ENCODE data around the gene TBC1D16. TPM values are rescaled to one million over a fixed set of nuclear protein-coding genes. Genes with fewer than 3 reads are reported as not detected.

The TBC1D16 gene
- total RNA-seq, 1 donor from 2014 or later, result 16.3 TPM

- FAIRE-seq, result no peak
- no peak for DNase-seq (ENCODE audit: low spot score in 2 of 2)
These were observed 79.8 kb downstream of the TBC1D16 start for GRCh38 chr17:79955691-79956440.

- DNase-seq (ENCODE audit: low spot score in 2 of 2) (no peak), FAIRE-seq (no peak)
These were observed 80.5 kb downstream of the TBC1D16 start for GRCh38 chr17:79955167-79955549.

DNA sequence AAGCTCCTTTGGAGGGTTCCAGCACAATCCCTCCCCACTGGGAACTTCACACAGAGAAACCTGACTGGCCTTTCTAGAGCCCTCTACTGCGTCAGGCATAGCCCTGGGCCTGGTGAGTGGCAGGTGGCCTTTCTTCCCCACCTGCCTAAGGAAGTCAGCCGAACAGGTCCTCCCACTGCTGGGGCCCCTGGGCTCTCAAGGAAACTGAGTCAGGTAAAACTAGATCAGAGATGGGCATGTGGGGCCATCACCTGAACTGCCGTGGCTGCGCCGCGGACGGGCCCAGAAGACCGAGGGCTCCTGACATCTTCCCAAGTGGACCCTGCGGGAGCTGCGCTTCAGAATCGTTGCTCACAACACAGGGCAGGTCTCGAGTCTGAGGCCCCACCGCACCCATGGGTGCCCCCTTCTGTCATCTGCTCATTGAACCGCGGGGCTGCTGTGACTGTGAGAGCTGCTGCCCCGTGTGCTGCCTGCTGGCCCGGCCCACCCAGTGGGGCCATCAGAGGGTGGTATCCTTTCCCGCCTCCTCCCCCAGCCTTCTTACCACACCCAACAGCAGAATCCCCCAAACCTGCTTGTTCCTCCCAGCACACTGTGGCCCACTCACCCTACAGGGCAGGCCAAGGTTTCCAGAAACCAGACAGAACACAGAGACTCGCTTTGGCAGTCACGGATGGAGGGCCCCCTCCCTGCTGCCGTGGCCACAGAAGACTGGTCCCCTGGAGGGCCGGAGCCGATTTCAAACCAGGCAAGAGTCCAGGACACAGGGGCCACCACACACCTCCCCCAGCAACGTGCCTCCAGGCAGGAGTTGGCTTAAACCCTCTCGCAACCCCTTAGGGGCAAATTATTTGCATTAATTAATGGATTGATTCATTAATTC is 81.1 kb downstream of the TBC1D16 start:
- no peak for FAIRE-seq
- no peak for DNase-seq (ENCODE audit: low spot score in 2 of 2)

DNA sequence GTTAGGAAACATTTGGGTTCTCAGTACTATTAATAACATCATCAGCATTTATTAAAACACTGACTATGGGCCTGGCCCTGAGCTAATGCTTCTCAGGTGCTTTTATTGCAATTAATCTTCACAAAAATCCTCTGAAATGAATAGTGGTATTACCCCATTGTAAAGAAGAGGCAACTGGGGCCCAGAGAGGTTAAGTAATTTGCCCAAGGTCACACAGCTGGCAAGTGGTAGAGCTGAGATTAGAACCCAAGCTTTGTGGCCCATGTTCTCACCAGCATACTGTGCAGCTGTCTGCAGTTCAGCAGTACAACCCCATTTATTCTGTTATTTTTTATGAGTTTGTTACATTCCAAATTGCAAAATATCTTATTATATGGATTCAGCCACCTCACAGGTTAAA is 82.3 kb downstream of the TBC1D16 start:
- DNase-seq (ENCODE audit: low spot score in 2 of 2) (no peak), FAIRE-seq (no peak)

DNA sequence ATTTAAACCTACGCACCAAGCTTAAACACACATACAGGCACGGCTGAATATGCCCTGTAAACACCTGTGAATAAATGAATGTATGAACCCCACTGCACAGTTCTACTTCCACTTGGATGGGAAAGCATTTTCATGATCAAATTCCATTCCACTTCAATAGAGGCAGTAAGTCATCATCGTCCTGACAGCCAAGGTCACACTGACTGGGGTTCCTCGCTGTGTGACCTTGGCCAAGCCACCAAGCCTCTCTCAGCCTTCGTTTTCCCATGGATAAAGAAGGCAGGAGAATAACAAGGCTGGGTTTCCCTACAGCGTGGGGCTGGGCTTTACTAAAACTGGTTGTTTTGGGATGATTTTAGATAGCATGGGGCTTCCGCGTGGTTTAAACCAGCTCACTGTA is 82.8 kb downstream of the TBC1D16 start:
- no peak for FAIRE-seq
- no peak for DNase-seq (ENCODE audit: low spot score in 2 of 2)

DNA sequence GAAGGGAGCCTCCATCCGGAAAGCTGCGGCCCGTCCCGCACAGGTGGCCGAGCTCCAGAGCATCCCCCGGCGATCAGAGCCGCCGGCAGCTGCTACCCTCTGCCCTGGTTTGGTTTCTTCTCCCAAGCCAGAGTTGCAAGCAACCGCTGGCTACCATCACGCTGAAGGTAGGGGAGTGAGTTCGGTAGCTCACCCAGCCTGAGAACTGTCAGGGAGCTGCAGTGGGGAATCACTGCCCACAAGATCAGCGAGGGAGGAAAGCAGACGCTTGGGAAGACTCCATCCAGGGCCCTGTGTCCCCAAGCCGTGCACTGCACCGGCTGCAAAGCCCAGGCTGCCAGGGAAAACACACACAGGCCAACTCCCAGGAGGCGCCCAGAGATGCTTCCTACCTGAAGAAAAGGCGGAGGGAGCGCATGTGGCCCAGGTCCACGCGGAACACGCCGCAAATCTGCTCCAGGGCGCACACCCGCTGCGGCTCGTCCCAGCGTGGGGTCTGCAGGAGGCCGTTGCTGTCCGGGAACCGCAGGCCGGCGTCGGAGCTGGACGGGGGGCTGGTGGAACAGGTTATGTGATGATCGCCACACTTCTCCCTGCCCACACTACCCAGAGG is 83.3 kb downstream of the TBC1D16 start:
- DNase-seq (ENCODE audit: low spot score in 2 of 2), result peak in 1 of 2 donors; percentile 16
- FAIRE-seq, result no peak

GRCh38 chr17:79951361-79952264 is 84.1 kb downstream of the TBC1D16 start:
- FAIRE-seq (no peak), DNase-seq (ENCODE audit: low spot score in 2 of 2) (peak; percentile 67 to 76)

DNA sequence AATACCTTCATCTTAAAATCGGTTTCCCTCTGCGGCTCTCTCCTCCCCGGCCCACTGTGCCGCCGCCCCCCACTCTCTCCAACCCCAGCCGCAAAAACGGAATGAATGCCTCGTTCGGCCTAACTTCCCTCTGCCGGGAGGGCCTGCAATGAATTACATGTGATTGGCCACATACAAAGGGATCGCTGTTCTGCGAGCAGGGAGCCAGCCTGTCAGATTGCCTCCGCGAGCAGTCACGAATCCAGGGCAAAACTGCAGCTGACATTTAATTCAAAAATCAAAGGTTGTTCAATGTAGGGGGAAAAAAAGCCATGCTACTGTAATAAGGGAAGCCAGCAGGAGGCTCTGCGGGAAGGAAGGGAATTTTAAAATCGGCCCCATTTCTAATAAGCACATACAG is 84.9 kb downstream of the TBC1D16 start:
- DNase-seq (ENCODE audit: low spot score in 2 of 2) (peak; percentile 67 to 80), FAIRE-seq (no peak)

- DNase-seq (ENCODE audit: low spot score in 2 of 2), result peak in 1 of 2 donors; percentile 45
- no peak for FAIRE-seq
These were observed 85.4 kb downstream of the TBC1D16 start for GRCh38 chr17:79950306-79950705.

DNA sequence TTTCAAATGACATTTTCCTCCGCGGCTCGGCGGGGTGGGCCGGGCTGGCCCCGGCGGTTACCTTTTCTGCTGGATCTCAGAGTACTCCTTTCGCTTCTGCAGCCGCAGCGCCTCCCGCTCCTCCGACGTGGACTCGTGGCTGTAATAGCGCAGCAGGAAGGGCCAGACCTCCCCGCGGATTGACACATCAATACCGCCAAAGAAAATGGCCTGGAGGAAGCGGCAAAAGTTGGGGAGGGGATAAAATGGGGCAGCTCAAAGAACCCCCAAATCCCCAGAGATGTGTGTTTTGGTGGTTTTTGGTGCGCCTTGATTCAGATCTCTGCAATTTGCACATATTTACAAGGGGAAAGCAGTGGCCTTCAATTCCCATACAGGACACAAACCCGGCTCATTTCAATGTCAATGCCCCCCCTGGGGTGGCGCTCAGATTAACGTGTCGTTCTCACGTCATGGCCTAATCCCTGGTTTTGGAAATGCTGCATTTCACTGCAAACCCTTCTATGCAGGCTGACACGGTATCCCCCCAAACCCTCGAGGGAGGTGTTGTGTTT is 85.9 kb downstream of the TBC1D16 start:
- no peak for FAIRE-seq
- peak in 1 of 2 donors; percentile 14 for DNase-seq (ENCODE audit: low spot score in 2 of 2)

DNA sequence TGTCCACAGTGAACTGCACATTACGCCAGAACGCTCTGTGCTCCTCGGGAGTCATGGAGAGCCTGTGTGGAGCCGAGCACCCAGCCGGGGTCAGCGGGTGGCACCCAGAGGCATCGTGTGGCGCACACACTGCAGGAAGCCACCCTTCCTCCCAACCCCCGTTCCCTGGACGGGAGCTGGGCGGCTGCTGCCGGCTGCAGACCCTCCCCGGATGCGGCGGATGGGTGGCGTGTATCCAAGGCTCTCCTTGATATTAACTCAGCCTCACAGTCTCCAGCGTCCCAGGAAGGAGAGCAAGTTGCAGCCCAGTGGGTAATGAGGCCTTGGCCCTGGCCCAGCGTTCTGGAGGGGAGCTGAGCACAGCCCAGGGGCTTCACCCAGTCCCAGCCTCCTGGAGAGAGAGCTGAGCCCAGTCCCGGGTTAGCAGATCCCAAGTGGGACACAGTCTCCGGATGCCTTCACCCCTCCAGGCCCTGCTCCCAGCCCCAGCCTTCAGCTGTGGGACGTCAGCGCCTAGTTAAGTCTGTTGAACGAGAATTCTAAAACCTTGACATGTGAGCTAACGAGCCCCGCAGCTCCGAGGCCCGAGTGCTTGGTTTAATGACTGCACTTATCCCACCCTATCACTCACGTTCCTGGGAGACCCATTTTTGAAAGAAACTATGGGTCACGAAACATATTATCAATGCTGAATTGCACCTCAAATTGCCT is 86.6 kb downstream of the TBC1D16 start:
- FAIRE-seq, result no peak

GRCh38 chr17:79948406-79948944 is 87.2 kb downstream of the TBC1D16 start:
- DNase-seq (ENCODE audit: low spot score in 2 of 2) (peak in 1 of 2 donors; percentile 19), FAIRE-seq (no peak)

More for the DNA sequence above, 86.6 kb downstream of the TBC1D16 start:
- peak in 1 of 2 donors; percentile 26 for DNase-seq (ENCODE audit: low spot score in 2 of 2)

- peak in 1 of 2 donors; percentile 9 for DNase-seq (ENCODE audit: low spot score in 2 of 2)
These were observed 88.2 kb downstream of the TBC1D16 start for GRCh38 chr17:79947351-79948031.

GRCh38 chr17:79946352-79947231 is 89.1 kb downstream of the TBC1D16 start:
- no peak for FAIRE-seq

More at GRCh38 chr17:79947351-79948031, 88.2 kb downstream of the TBC1D16 start:
- FAIRE-seq, result no peak

GRCh38 chr17:79945591-79946255 is 89.9 kb downstream of the TBC1D16 start:
- no peak for FAIRE-seq
- peak in 1 of 2 donors; percentile 11 for DNase-seq (ENCODE audit: low spot score in 2 of 2)

More at GRCh38 chr17:79946352-79947231, 89.1 kb downstream of the TBC1D16 start:
- DNase-seq (ENCODE audit: low spot score in 2 of 2), result peak in 1 of 2 donors; percentile 12

GRCh38 chr17:79944821-79945391 is 90.8 kb downstream of the TBC1D16 start:
- no peak for FAIRE-seq

More at GRCh38 chr17:79944821-79945391, 90.8 kb downstream of the TBC1D16 start:
- DNase-seq (ENCODE audit: low spot score in 2 of 2), result no peak

Measured in frontal cortex (tissue), 4 donors.